HEK293 (cell line): ENCODE data around the gene RIPOR3.

ENCODE experiments used
- BCL11B ChIP-seq: fragments of 450-650 bp; formaldehyde crosslinking; IDR thresholded peaks from 2 replicates; pipeline ENCODE4 v1.5.1; 2016; ENCODE audit warnings: low read depth, missing biosample characterization, missing genetic modification characterization
- EGR2 ChIP-seq: fragments of 450-650 bp; formaldehyde crosslinking; IDR thresholded peaks from 2 replicates; pipeline ENCODE4 v1.5.1; 2016; ENCODE audit warnings: low read depth, missing biosample characterization, missing genetic modification characterization
- GFI1B ChIP-seq: fragments of 450-650 bp; formaldehyde crosslinking; IDR thresholded peaks from 2 replicates; pipeline ENCODE4 v1.5.1; 2016; ENCODE audit warnings: missing biosample characterization, missing genetic modification characterization
- GLI2 ChIP-seq: fragments of 450-650 bp; formaldehyde crosslinking; IDR thresholded peaks from 2 replicates; pipeline ENCODE4; 2017; ENCODE audit warnings: missing biosample characterization, missing genetic modification characterization, low read depth, borderline replicate concordance
- GLI4 ChIP-seq: fragments of 450-650 bp; formaldehyde crosslinking; IDR thresholded peaks from 2 replicates; pipeline ENCODE4 v1.5.1; 2016; ENCODE audit warnings: missing biosample characterization, missing genetic modification characterization
- SETDB1 ChIP-seq: IDR thresholded peaks from one replicate; pipeline ENCODE4 v1.6.1; 2017; ENCODE audit warnings: mild to moderate bottlenecking, low read length, moderate library complexity, mixed read lengths; ENCODE audit not compliant: insufficient read length
- YY2 ChIP-seq: fragments of 450-650 bp; formaldehyde crosslinking; IDR thresholded peaks from 2 replicates; pipeline ENCODE4 v1.5.1; 2016; ENCODE audit warnings: missing biosample characterization, missing genetic modification characterization
- ZBTB1 ChIP-seq: fragments of 450-650 bp; formaldehyde crosslinking; IDR thresholded peaks from 2 replicates; pipeline ENCODE4 v1.5.1; 2016; ENCODE audit warnings: missing biosample characterization, missing genetic modification characterization
- ZBTB17 ChIP-seq: fragments of 450-650 bp; formaldehyde crosslinking; IDR thresholded peaks from 2 replicates; pipeline ENCODE4 v1.5.1; 2016; ENCODE audit warnings: missing biosample characterization, missing genetic modification characterization
- ZBTB21 ChIP-seq: fragments of 450-650 bp; formaldehyde crosslinking; IDR thresholded peaks from 2 replicates; pipeline ENCODE4 v1.5.1; 2017; ENCODE audit warnings: missing biosample characterization, missing genetic modification characterization
- ZNF175 ChIP-seq: fragments of 450-650 bp; formaldehyde crosslinking; IDR thresholded peaks from 2 replicates; pipeline ENCODE4 v1.5.1; 2016; ENCODE audit warnings: missing biosample characterization, missing genetic modification characterization
- ZNF214 ChIP-seq: fragments of 450-650 bp; formaldehyde crosslinking; IDR thresholded peaks from 2 replicates; pipeline ENCODE4 v1.5.1; 2017; ENCODE audit warnings: missing biosample characterization, mild to moderate bottlenecking, missing genetic modification characterization, borderline replicate concordance
- ZNF223 ChIP-seq: fragments of 450-650 bp; formaldehyde crosslinking; IDR thresholded peaks from 2 replicates; pipeline ENCODE4 v1.5.1; 2016; ENCODE audit warnings: missing biosample characterization, missing genetic modification characterization
- ZNF596 ChIP-seq: fragments of 450-650 bp; IDR thresholded peaks from 2 replicates; pipeline ENCODE4 v1.5.0; 2018; ENCODE audit warnings: missing biosample characterization, mild to moderate bottlenecking, missing genetic modification characterization, moderate library complexity
- ZNF654 ChIP-seq: fragments of 450-650 bp; formaldehyde crosslinking; IDR thresholded peaks from 2 replicates; pipeline ENCODE4 v1.5.1; 2016; ENCODE audit warnings: low read depth, missing biosample characterization, missing genetic modification characterization
- ZNF660 ChIP-seq: fragments of 450-650 bp; IDR thresholded peaks from 2 replicates; pipeline ENCODE4 v1.5.1; 2018; ENCODE audit warnings: missing biosample characterization, mild to moderate bottlenecking, missing genetic modification characterization
- ZNF792 ChIP-seq: fragments of 450-650 bp; formaldehyde crosslinking; IDR thresholded peaks from 2 replicates; pipeline ENCODE4 v1.5.1; 2016; ENCODE audit warnings: missing biosample characterization, missing genetic modification characterization
- ZNF830 ChIP-seq: fragments of 450-650 bp; IDR thresholded peaks from 2 replicates; pipeline ENCODE4 v1.5.0; 2018; ENCODE audit warnings: missing biosample characterization, missing genetic modification characterization, low read depth, mild to moderate bottlenecking, moderate library complexity
- ZSCAN16 ChIP-seq: fragments of 450-650 bp; formaldehyde crosslinking; IDR thresholded peaks from 2 replicates; pipeline ENCODE4 v1.5.1; 2016; ENCODE audit warnings: missing biosample characterization, missing genetic modification characterization
- TF ChIP-seq, protein P1 (sequence below): fragments of 450-650 bp; formaldehyde crosslinking; IDR thresholded peaks from 2 replicates; pipeline ENCODE4 v1.5.1; 2016; ENCODE audit warnings: missing biosample characterization, missing genetic modification characterization, low read depth
- TF ChIP-seq, protein P2 (sequence below): fragments of 450-650 bp; formaldehyde crosslinking; IDR thresholded peaks from 2 replicates; pipeline ENCODE4 v1.5.1; 2016; ENCODE audit warnings: missing biosample characterization, missing genetic modification characterization
- TF ChIP-seq, protein P3 (sequence below): fragments of 450-650 bp; formaldehyde crosslinking; IDR thresholded peaks from 2 replicates; pipeline ENCODE4 v1.5.1; 2016; ENCODE audit warnings: missing biosample characterization, missing genetic modification characterization
- TF ChIP-seq, protein P4 (sequence below): fragments of 450-650 bp; formaldehyde crosslinking; IDR thresholded peaks from 2 replicates; pipeline ENCODE4 v1.5.0; 2017; ENCODE audit warnings: missing biosample characterization, missing genetic modification characterization, borderline replicate concordance
- TF ChIP-seq, protein P5 (sequence below): fragments of 450-650 bp; formaldehyde crosslinking; IDR thresholded peaks from 2 replicates; pipeline ENCODE4 v1.5.1; 2016; ENCODE audit warnings: missing biosample characterization, missing genetic modification characterization
- TF ChIP-seq, protein P6 (sequence below): fragments of 450-650 bp; formaldehyde crosslinking; IDR thresholded peaks from 2 replicates; pipeline ENCODE4 v1.5.1; 2016; ENCODE audit warnings: missing biosample characterization, missing genetic modification characterization
- TF ChIP-seq, protein P7 (sequence below): fragments of 450-650 bp; formaldehyde crosslinking; IDR thresholded peaks from 2 replicates; pipeline ENCODE4 v1.5.1; 2016; ENCODE audit warnings: missing biosample characterization, missing genetic modification characterization

Gene RIPOR3

DNA sequence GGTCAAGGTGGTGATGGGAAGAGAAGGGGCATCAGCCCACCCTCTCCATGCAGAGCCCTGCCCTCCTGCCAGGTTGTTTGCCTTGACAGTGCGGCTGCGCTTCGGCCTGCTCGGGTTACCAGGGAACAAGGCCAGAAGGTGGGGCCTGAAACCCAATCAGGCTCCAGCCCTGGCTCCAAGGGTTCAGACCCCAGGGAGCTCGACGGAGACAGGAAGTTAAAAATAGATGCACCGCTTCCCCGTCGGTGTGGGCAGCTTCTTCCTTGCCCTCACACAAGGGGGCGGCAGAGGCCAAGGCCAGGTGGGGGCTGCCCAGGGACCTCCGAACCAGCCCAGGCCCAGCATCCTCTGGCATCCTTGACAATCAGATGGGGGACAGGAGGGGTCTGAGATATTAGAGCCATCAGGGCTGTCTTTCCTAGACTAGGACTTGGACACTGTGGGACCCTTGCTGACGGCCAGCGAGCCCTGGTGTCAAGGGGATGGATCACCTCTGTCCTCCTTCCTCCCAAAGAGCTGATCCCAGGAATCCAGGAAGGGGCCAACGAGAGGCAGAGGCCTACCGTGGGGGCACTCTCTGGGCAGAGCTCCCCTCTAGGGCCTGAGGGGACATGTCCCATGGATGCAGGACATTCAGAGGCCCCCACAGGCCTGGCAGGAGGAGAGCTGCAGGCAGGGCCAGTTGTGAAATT, 65.2 kb downstream of the RIPOR3 start (continued):
- TF ChIP-seq EGR2 (tag by site-specific recombination) = no peak
- no peak for TF ChIP-seq ZBTB1 (tag by site-specific recombination)
- TF ChIP-seq, protein P1, sequence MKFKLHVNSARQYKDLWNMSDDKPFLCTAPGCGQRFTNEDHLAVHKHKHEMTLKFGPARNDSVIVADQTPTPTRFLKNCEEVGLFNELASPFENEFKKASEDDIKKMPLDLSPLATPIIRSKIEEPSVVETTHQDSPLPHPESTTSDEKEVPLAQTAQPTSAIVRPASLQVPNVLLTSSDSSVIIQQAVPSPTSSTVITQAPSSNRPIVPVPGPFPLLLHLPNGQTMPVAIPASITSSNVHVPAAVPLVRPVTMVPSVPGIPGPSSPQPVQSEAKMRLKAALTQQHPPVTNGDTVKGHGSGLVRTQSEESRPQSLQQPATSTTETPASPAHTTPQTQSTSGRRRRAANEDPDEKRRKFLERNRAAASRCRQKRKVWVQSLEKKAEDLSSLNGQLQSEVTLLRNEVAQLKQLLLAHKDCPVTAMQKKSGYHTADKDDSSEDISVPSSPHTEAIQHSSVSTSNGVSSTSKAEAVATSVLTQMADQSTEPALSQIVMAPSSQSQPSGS (tag by site-specific recombination) = no peak
- TF ChIP-seq ZNF792 (tag by site-specific recombination) = no peak
- no peak for TF ChIP-seq GLI2 (tag by site-specific recombination)
- no peak for TF ChIP-seq ZNF596
- no peak for TF ChIP-seq ZNF660
- no peak for TF ChIP-seq ZNF223 (tag by site-specific recombination)
- TF ChIP-seq ZSCAN16 = no peak
- TF ChIP-seq, protein P2, sequence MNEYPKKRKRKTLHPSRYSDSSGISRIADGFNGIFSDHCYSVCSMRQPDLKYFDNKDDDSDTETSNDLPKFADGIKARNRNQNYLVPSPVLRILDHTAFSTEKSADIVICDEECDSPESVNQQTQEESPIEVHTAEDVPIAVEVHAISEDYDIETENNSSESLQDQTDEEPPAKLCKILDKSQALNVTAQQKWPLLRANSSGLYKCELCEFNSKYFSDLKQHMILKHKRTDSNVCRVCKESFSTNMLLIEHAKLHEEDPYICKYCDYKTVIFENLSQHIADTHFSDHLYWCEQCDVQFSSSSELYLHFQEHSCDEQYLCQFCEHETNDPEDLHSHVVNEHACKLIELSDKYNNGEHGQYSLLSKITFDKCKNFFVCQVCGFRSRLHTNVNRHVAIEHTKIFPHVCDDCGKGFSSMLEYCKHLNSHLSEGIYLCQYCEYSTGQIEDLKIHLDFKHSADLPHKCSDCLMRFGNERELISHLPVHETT = no peak
- TF ChIP-seq YY2 (tag by site-specific recombination) = no peak
- no peak for TF ChIP-seq GLI4
- TF ChIP-seq ZNF654 (tag by site-specific recombination) = peak; percentile 64
- no peak for TF ChIP-seq BCL11B (tag by site-specific recombination)
- TF ChIP-seq ZBTB17 (tag by site-specific recombination) = peak; percentile 44
- TF ChIP-seq, protein P3, sequence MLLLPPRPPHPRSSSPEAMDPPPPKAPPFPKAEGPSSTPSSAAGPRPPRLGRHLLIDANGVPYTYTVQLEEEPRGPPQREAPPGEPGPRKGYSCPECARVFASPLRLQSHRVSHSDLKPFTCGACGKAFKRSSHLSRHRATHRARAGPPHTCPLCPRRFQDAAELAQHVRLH = no peak
- TF ChIP-seq SETDB1 = no peak
- TF ChIP-seq, protein P4, sequence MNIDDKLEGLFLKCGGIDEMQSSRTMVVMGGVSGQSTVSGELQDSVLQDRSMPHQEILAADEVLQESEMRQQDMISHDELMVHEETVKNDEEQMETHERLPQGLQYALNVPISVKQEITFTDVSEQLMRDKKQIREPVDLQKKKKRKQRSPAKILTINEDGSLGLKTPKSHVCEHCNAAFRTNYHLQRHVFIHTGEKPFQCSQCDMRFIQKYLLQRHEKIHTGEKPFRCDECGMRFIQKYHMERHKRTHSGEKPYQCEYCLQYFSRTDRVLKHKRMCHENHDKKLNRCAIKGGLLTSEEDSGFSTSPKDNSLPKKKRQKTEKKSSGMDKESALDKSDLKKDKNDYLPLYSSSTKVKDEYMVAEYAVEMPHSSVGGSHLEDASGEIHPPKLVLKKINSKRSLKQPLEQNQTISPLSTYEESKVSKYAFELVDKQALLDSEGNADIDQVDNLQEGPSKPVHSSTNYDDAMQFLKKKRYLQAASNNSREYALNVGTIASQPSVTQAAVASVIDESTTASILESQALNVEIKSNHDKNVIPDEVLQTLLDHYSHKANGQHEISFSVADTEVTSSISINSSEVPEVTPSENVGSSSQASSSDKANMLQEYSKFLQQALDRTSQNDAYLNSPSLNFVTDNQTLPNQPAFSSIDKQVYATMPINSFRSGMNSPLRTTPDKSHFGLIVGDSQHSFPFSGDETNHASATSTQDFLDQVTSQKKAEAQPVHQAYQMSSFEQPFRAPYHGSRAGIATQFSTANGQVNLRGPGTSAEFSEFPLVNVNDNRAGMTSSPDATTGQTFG (tag by site-specific recombination) = no peak
- TF ChIP-seq ZBTB21 (tag by site-specific recombination) = no peak
- no peak for TF ChIP-seq ZNF830
- TF ChIP-seq, protein P5, sequence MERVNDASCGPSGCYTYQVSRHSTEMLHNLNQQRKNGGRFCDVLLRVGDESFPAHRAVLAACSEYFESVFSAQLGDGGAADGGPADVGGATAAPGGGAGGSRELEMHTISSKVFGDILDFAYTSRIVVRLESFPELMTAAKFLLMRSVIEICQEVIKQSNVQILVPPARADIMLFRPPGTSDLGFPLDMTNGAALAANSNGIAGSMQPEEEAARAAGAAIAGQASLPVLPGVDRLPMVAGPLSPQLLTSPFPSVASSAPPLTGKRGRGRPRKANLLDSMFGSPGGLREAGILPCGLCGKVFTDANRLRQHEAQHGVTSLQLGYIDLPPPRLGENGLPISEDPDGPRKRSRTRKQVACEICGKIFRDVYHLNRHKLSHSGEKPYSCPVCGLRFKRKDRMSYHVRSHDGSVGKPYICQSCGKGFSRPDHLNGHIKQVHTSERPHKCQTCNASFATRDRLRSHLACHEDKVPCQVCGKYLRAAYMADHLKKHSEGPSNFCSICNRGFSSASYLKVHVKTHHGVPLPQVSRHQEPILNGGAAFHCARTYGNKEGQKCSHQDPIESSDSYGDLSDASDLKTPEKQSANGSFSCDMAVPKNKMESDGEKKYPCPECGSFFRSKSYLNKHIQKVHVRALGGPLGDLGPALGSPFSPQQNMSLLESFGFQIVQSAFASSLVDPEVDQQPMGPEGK = 0 out of 2 replicates have a peak, but pooled peaks have one; percentile 55
- TF ChIP-seq GFI1B = no peak
- no peak for TF ChIP-seq ZNF214
- TF ChIP-seq ZNF175 (tag by site-specific recombination) = no peak
- TF ChIP-seq, protein P6, sequence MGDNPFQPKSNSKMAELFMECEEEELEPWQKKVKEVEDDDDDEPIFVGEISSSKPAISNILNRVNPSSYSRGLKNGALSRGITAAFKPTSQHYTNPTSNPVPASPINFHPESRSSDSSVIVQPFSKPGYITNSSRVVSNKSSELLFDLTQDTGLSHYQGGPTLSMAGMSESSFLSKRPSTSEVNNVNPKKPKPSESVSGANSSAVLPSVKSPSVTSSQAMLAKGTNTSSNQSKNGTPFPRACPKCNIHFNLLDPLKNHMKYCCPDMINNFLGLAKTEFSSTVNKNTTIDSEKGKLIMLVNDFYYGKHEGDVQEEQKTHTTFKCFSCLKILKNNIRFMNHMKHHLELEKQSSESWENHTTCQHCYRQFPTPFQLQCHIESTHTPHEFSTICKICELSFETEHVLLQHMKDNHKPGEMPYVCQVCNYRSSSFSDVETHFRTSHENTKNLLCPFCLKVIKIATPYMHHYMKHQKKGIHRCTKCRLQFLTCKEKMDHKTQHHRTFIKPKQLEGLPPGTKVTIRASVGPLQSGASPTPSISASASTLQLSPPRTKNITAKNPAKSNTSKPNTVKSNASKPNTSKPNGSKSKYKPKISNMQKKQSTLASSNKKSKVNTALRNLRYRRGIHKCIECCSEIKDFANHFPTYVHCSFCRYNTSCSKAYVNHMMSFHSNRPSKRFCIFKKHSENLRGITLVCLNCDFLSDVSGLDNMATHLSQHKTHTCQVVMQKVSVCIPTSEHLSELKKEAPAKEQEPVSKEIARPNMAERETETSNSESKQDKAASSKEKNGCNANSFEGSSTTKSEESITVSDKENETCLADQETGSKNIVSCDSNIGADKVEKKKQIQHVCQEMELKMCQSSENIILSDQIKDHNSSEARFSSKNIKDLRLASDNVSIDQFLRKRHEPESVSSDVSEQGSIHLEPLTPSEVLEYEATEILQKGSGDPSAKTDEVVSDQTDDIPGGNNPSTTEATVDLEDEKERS (tag by site-specific recombination) = no peak
- TF ChIP-seq, protein P7, sequence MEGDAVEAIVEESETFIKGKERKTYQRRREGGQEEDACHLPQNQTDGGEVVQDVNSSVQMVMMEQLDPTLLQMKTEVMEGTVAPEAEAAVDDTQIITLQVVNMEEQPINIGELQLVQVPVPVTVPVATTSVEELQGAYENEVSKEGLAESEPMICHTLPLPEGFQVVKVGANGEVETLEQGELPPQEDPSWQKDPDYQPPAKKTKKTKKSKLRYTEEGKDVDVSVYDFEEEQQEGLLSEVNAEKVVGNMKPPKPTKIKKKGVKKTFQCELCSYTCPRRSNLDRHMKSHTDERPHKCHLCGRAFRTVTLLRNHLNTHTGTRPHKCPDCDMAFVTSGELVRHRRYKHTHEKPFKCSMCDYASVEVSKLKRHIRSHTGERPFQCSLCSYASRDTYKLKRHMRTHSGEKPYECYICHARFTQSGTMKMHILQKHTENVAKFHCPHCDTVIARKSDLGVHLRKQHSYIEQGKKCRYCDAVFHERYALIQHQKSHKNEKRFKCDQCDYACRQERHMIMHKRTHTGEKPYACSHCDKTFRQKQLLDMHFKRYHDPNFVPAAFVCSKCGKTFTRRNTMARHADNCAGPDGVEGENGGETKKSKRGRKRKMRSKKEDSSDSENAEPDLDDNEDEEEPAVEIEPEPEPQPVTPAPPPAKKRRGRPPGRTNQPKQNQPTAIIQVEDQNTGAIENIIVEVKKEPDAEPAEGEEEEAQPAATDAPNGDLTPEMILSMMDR (tag by site-specific recombination) = peak; percentile 77
